Endothelial cell of umbilical vein (primary cell): ENCODE results near the gene PAX5. TPM values are rescaled to one million over a fixed set of nuclear protein-coding genes. Genes with fewer than 3 reads are reported as not detected.

Experiments used
- BruUV-seq: library from RNA; stranded (reverse); fragments of 400-500 nt; replicated peaks from 2 replicates; lab custom pipeline; 2021; lab: Mats Ljungman, UMichigan
- CTCF ChIA-PET: fragments of 300-600, 350-600 bp; sonication (Branson Sonifier 250); formaldehyde crosslinking; loops from one replicate; lab custom pipeline; 2021; ENCODE audit warnings: antibody characterized with exemption, inconsistent platforms; lab: Charles Lee
- POLR2A ChIA-PET: fragments of 300-600, 350-600 bp; sonication (Branson Sonifier 250); formaldehyde crosslinking; loops from one replicate; lab custom pipeline; 2021; ENCODE audit warnings: antibody characterized with exemption, inconsistent platforms; lab: Charles Lee
- DNase-seq: peaks from one replicate; pipeline ENCODE4 v3.0.0-alpha.2; 2011; ENCODE audit warnings: low read depth, low spot score
- FAIRE-seq: peaks from 2 replicates; lab custom pipeline; 2011; peaks lifted over from hg19 to GRCh38; lab: Jason Lieb, UNC
- H2AFZ ChIP-seq: 2 replicates; pipeline ENCODE4 v1.6.0; 2012; ENCODE audit warnings: low read depth, low read length, control low read depth, inconsistent platforms
- H3K27ac ChIP-seq: 2 replicates; pipeline ENCODE4 v1.5.1; 2011; ENCODE audit warnings: low read depth, mild to moderate bottlenecking, control low read depth, low read length, moderate library complexity; ENCODE audit not compliant: insufficient read depth
- H3K27me3 ChIP-seq, 2 experiments: 2 replicates each; pipeline versions ENCODE4 v1.6.0 to v1.6.1; 2011; ENCODE audit warnings: low read length in 2 of 2, mixed read lengths in 1 of 2; ENCODE audit not compliant: control insufficient read depth in 2 of 2, insufficient read depth in 2 of 2
- H3K36me3 ChIP-seq, 2 experiments: 2 replicates in 1 of 2; 3 replicates in 1 of 2; pipeline ENCODE4 v1.5.1; 2011; ENCODE audit warnings: low read length in 2 of 2, mild to moderate bottlenecking in 1 of 2, moderate library complexity in 1 of 2; ENCODE audit not compliant: control insufficient read depth in 2 of 2, insufficient read depth in 2 of 2; ENCODE audit errors: extremely low read depth in 1 of 2
- H3K4me1 ChIP-seq: 3 replicates; pipeline ENCODE4 v1.5.1; 2011; ENCODE audit warnings: mild to moderate bottlenecking, low read length; ENCODE audit not compliant: control insufficient read depth, insufficient read depth; ENCODE audit errors: extremely low read depth
- H3K4me2 ChIP-seq: 2 replicates; pipeline ENCODE4 v1.6.1; 2011; ENCODE audit warnings: low read length, control low read depth, mixed read lengths; ENCODE audit not compliant: insufficient read depth
- H3K4me3 ChIP-seq, 3 experiments: fragments of 200-600 bp in 1 of 3; sonication (generic), shearing (Covaris generic) in 1 of 3; replicated peaks in 1 of 3; 2 replicates each; pipeline ENCODE4 v1.5.1; 2011 to 2016; ENCODE audit warnings: control low read depth in 3 of 3, low read length in 3 of 3, mild to moderate bottlenecking in 2 of 3, inconsistent platforms in 1 of 3, low read depth in 1 of 3, moderate library complexity in 1 of 3; ENCODE audit not compliant: insufficient read depth in 1 of 3
- H3K79me2 ChIP-seq: 2 replicates; pipeline ENCODE4 v1.6.0; 2012; ENCODE audit warnings: low read length, inconsistent platforms; ENCODE audit not compliant: control insufficient read depth, insufficient read depth
- H3K9ac ChIP-seq: replicated peaks from 2 replicates; pipeline ENCODE3; 2011; ENCODE audit warnings: low read length, control low read depth; ENCODE audit not compliant: insufficient read depth; ENCODE audit errors: extremely low read depth
- H3K9me1 ChIP-seq: replicated peaks from 3 replicates; pipeline ENCODE4 v1.6.0; 2011; ENCODE audit warnings: mild to moderate bottlenecking, low read length; ENCODE audit not compliant: control insufficient read depth, insufficient read depth; ENCODE audit errors: extremely low read depth
- H3K9me3 ChIP-seq: replicated peaks from 2 replicates; pipeline ENCODE4 v1.5.1; 2012; ENCODE audit warnings: low read length, inconsistent platforms; ENCODE audit not compliant: control insufficient read depth, insufficient read depth
- H4K20me1 ChIP-seq: replicated peaks from 2 replicates; pipeline ENCODE3; 2011; ENCODE audit warnings: mild to moderate bottlenecking, low read length; ENCODE audit not compliant: control insufficient read depth, insufficient read depth; ENCODE audit errors: extremely low read depth
- CTCF ChIP-seq, 2 donors: IDR thresholded peaks; 1 replicate in 1 of 2; 2 replicates in 1 of 2; pipeline ENCODE4 v1.5.1; 2011; ENCODE audit warnings: low read length in 2 of 2, mild to moderate bottlenecking in 2 of 2, moderate library complexity in 2 of 2, control low read depth in 1 of 2, inconsistent platforms in 1 of 2, low read depth in 1 of 2; ENCODE audit not compliant: insufficient read depth in 1 of 2; ENCODE audit errors: extremely low read depth in 1 of 2
- EZH2 ChIP-seq: IDR thresholded peaks from 2 replicates; pipeline ENCODE4 v1.6.1; 2012; ENCODE audit warnings: borderline replicate concordance, low read depth, mild to moderate bottlenecking, moderate library complexity, low read length, inconsistent platforms; ENCODE audit not compliant: severe bottlenecking
- FOS ChIP-seq: IDR thresholded peaks from 2 replicates; pipeline ENCODE4 v1.6.1; 2011; ENCODE audit warnings: mild to moderate bottlenecking, low read length, moderate library complexity, borderline replicate concordance; ENCODE audit not compliant: insufficient read depth
- GATA2 ChIP-seq: IDR thresholded peaks from 2 replicates; pipeline ENCODE4 v1.7.0; 2011; ENCODE audit warnings: low read depth, mild to moderate bottlenecking, moderate library complexity, mixed read lengths, low read length; ENCODE audit not compliant: insufficient read length, insufficient read depth
- JUN ChIP-seq: IDR thresholded peaks from 2 replicates; pipeline ENCODE4 v1.6.1; 2011; ENCODE audit warnings: borderline replicate concordance, low read depth; ENCODE audit not compliant: insufficient read length, insufficient read depth
- MAX ChIP-seq: IDR thresholded peaks from 2 replicates; pipeline ENCODE4 v1.6.1; 2011; ENCODE audit not compliant: insufficient read depth, insufficient read length
- MYC ChIP-seq: IDR thresholded peaks from one replicate; pipeline ENCODE4 v1.6.1; 2011; ENCODE audit warnings: mild to moderate bottlenecking, low read depth, low read length
- POLR2A ChIP-seq: IDR thresholded peaks from 2 replicates; pipeline ENCODE4 v1.6.1; 2012; ENCODE audit warnings: low read depth, mild to moderate bottlenecking, control low read depth, low read length
- POLR2AphosphoS5 ChIP-seq: IDR thresholded peaks from 2 replicates; pipeline ENCODE4 v1.6.1; 2012; ENCODE audit warnings: low read depth, mild to moderate bottlenecking, control low read depth, low read length, moderate library complexity; ENCODE audit not compliant: insufficient read depth
- dilution Hi-C: fragments of 300-500 bp; cut with MboI; formaldehyde crosslinking; loops from one replicate; pipeline ENCODE4 v1.15.0; 2019; ENCODE audit warnings: low sequenced_read_pairs; ENCODE audit not compliant: extremely low pct_ligation_motif_present
- intact Hi-C: fragments of 100-400 bp; cut with micrococcal nuclease; formaldehyde crosslinking; loops from one replicate; pipeline ENCODE4 v1.10.0; 2022
- polyA plus RNA-seq, 4 experiments: library from polyadenylated mRNA; depleted of rRNA in 3 of 4; stranded (reverse) in 3 of 4; unstranded in 1 of 4; fragments of >200 nt; gene quantifications; 2 replicates each; pipeline versions ENCODE4 v1.2.1 to v1.2.3, GENCODE V29; 2011 to 2012; ENCODE audit warnings: missing spikeins in 1 of 4
- total RNA-seq: library from RNA; stranded (reverse); gene quantifications from 2 replicates; pipeline ENCODE4 v1.2.3, GENCODE V29; 2021

Gene PAX5
- total and polyA plus RNA-seq, 2 donors (not counting 3 experiments of a cell fraction or from before 2014, with no cell fraction given): not detected

DNA sequence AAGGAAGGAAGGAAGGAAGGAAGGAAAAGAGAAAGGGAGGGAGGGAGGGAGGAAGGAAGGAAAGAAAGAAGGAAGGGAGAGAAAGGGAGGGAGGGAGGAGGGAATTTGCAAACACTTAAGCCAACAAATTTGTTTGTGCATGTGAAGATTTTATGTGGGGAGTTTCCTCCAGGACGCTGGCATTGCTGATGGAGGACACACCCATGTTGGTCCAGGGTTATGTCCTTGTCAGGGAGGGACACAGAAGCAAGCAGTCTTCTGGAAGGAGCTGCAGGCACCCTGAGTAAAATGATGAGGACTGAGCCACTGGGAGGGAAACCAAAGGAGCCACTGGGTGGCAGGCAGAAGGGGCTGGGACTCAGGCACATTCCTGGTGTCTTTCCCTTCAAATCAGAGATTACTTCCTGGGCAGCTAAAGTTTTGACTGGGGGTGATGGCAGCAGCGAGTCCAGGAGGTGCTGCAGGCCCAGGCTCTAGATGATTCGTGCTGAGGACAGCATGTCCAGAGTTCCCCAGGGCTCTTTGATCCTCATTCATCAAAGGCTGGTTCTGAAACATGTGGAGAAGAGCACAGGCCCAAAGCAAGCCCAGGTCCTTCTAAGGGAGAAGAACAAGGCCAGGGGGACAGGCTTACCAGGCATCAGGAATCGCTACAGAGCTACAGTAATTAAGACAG, 109.2 kb downstream of the PAX5 start:
- no peak overlapping the region for H3K4me3 ChIP-seq
- peaks cover 0 to 4% of the 10 kb centered on the region in 2 experiments for H3K27me3 ChIP-seq
- ChIA-PET POLR2A (no interaction called here), CTCF (no interaction called here)
- dilution Hi-C loops: no loop called here
- DNase-seq (no peak), FAIRE-seq (no peak)
- TF ChIP-seq FOS: no peak
- no peak for TF ChIP-seq JUN
- TF ChIP-seq POLR2A: no peak
- TF ChIP-seq MYC: no peak
- no peak for TF ChIP-seq MAX
- TF ChIP-seq EZH2: no peak
- no peak for TF ChIP-seq GATA2
- TF ChIP-seq POLR2AphosphoS5: no peak
- TF ChIP-seq CTCF (IDR thresholded peaks at IDR 0.05; ENCODE audit: extremely low read depth in 1 of 2, insufficient read depth in 1 of 2, low read depth in 1 of 2, low read length in 2 of 2): no peak
- H3K9ac ChIP-seq: no peak overlapping the region
- no peaks in the 10 kb centered on the region for H3K36me3 ChIP-seq
- H3K4me1 ChIP-seq: peaks cover 11% of the 10 kb centered on the region
- no TSS peak for BruUV-seq
- H4K20me1 ChIP-seq: no peaks in the 10 kb centered on the region
- H3K27ac ChIP-seq: no peak overlapping the region
- no peak overlapping the region for H2AFZ ChIP-seq
- H3K9me1 ChIP-seq: no peaks in the 10 kb centered on the region
- intact Hi-C loops: no loop called here
- H3K4me2 ChIP-seq: no peak overlapping the region
- no peaks in the 10 kb centered on the region for H3K79me2 ChIP-seq
- no peaks in the 10 kb centered on the region for H3K9me3 ChIP-seq
